Esophagus (tissue), 2 donors: ENCODE results near the gene P2RY8. TPM values are rescaled to one million over a fixed set of nuclear protein-coding genes. Genes with fewer than 3 reads are reported as not detected.
"Not testable (repeated sequence)": the region's sequence is repeated elsewhere in the genome, so short reads cannot be mapped to it uniquely, and the experiment has no call there.

ENCODE experiments used
- H3K27ac ChIP-seq, 2 donors: one replicate each; pipeline ENCODE4 v1.5.1; 2013; ENCODE audit warnings: low read depth in 2 of 2, mild to moderate bottlenecking in 2 of 2, inconsistent platforms in 1 of 2, low read length in 1 of 2, moderate library complexity in 1 of 2
- H3K27me3 ChIP-seq, 2 donors: one replicate each; pipeline ENCODE4 v1.6.1; 2013; ENCODE audit warnings: low read length in 2 of 2, control low read depth in 1 of 2, mild to moderate bottlenecking in 1 of 2; ENCODE audit not compliant: insufficient read depth in 2 of 2, control insufficient read depth in 1 of 2
- H3K36me3 ChIP-seq, 2 donors: one replicate each; pipeline ENCODE4 v1.6.1; 2013; ENCODE audit warnings: low read length in 1 of 2; ENCODE audit not compliant: control insufficient read depth in 2 of 2, insufficient read depth in 2 of 2
- H3K4me1 ChIP-seq, 2 donors: one replicate each; pipeline ENCODE4 v1.6.1; 2013; ENCODE audit warnings: low read length in 1 of 2; ENCODE audit not compliant: control insufficient read depth in 2 of 2, insufficient read depth in 2 of 2
- H3K4me3 ChIP-seq, 2 donors: one replicate each; pipeline ENCODE4 v1.5.1; 2013; ENCODE audit warnings: low read length in 2 of 2, mild to moderate bottlenecking in 2 of 2, low read depth in 1 of 2, moderate library complexity in 1 of 2
- H3K9me3 ChIP-seq, 2 donors: one replicate each; pipeline ENCODE4 v1.6.1; 2013; ENCODE audit warnings: mild to moderate bottlenecking in 2 of 2, low read depth in 1 of 2, low read length in 1 of 2, moderate library complexity in 1 of 2; ENCODE audit not compliant: control insufficient read depth in 2 of 2, insufficient read depth in 1 of 2
- WGBS, 2 donors: extraction: QIAGEN DNeasy Blood & Tissue Kit; methylation state at CpG; one replicate each; pipeline ENCODE4 v1.1.7; 2013; 5-methylcytosine and 5-hydroxymethylcytosine counted together
- polyA plus RNA-seq, 2 donors: library from polyadenylated mRNA; stranded (reverse); fragments of 200-250 nt; gene quantifications; one replicate each; pipeline ENCODE4 v1.2.3, GENCODE V29; 2013
- donor health status: healthy with polysubstance abuse.
- donor health status: Bipolar disorder and iron deficiency.

P2RY8 gene
- polyA plus RNA-seq, 2 donors = 0.24 TPM

- no peak overlapping the region for H3K4me3 ChIP-seq
- WGBS, 2 donors = 82 to 83% methylated on average over 2 of the region's 2 CpGs
- peaks cover 0 to 4% of the 10 kb centered on the region in 2 donors for H3K9me3 ChIP-seq
- H3K27ac ChIP-seq = no peak overlapping the region
- no peaks in the 10 kb centered on the region for H3K27me3 ChIP-seq
- H3K4me1 ChIP-seq = no peaks in the 10 kb centered on the region
- no peaks in the 10 kb centered on the region for H3K36me3 ChIP-seq
Observed at GRCh38 chrX:1545776-1546408, 8.9 kb upstream of the P2RY8 start.

DNA sequence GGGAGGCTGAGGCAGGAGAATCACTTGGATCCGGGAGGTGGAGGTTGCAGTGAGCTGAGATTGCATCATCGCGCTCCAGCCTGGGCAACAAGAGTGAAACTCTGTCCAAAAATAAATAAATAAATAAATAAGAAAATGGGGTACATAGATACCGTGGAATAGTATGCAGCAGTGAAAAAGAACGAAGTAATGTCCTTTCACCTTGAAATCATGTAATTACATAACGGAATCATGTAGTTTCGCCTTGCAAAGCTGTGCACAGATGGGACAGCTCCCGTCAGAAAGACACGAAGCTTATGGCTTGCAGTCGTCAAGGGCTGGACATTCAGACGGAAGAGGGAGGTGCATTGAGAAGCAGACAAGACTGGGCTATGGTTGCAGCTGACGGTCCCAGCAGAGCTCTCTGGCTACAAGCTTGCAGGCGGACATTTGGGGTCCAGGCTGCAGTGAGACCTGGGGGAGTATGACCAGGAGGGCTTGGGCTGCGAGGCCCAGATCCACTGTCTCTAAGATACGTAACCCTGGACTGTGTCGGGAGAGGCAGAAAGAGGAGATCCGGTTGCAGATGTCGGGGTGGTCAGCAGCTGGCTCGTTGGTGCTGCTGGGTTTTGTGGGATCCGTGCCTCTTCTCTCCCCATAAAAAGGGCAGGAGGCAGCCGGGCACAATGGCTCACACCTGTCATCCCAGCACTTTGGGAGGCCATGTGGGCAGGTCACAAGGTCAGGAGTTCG lies 6.2 kb upstream of the P2RY8 start:
- Histone ChIP-seq H3K27me3 (no peaks in the 10 kb centered on the region), H3K4me1 (no peaks in the 10 kb centered on the region), H3K27ac (no peak overlapping the region), H3K36me3 (no peaks in the 10 kb centered on the region), H3K9me3 (no peaks in the 10 kb centered on the region), H3K4me3 (no peak overlapping the region)
- 93% methylated on average over 22 of the region's 22 CpGs for WGBS, 2 donors

DNA sequence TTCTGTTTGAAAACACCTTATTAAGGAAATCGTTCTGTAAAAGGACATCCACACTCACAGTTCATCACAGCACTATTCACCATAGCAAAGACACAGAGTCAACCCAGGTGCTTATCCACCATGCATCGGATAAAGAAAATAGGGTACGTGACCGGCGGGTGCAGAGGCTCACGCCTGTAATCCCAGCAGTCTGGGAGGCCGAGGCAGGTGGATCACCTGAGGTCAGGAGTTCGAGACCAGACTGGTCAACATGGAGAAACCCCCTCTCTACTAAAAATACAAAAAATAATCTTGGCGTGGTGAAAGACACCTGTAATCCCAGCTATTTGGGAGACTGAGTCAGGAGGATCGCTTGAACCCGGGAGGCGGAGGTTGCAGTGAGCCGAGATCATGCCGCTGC lies 2.2 kb upstream of the P2RY8 start:
- H3K36me3 ChIP-seq, H3K9me3 ChIP-seq, H3K27me3 ChIP-seq, H3K27ac ChIP-seq, H3K4me1 ChIP-seq, H3K4me3 ChIP-seq: not testable (repeated sequence)
- 89 to 96% methylated on average over 14 of the region's 14 CpGs for WGBS, 2 donors

GRCh38 chrX:1537716-1538090 lies 718 bp upstream of the P2RY8 start:
- H3K27ac ChIP-seq, H3K36me3 ChIP-seq: not testable (repeated sequence)
- 72 to 74% methylated on average over 7 of the region's 7 CpGs for WGBS, 2 donors

DNA sequence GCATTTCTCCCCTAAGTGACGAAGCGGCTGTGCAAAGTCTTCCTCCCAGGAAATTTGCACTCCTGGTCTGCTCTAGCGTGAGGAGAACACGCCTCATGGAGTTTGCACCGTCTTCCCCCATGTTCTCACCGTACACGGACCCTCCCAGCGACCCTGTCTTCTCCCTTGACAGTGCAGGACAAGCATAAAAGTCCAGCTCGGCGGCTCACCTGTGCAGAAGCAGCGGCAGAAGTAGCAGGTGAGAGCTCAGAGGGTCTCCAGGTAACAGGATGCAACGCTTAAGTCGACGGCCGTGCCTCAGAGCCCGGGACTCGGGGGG lies 314 bp downstream of the P2RY8 start:
- Histone ChIP-seq H3K4me1 (peaks cover 0 to 7% of the 10 kb centered on the region in 2 donors), H3K27me3 (no peaks in the 10 kb centered on the region), H3K9me3 (no peaks in the 10 kb centered on the region), H3K36me3 (no peaks in the 10 kb centered on the region), H3K27ac (peak overlapping the region in 1 of 2 donors; percentile 52), H3K4me3 (peak overlapping the region in 1 of 2 donors; percentile 33)
- WGBS, 2 donors = 65 to 74% methylated on average over 17 of the region's 17 CpGs

More at GRCh38 chrX:1537716-1538090, 718 bp upstream of the P2RY8 start:
- H3K4me1 ChIP-seq, H3K4me3 ChIP-seq, H3K27me3 ChIP-seq, H3K9me3 ChIP-seq: not testable (repeated sequence)

DNA sequence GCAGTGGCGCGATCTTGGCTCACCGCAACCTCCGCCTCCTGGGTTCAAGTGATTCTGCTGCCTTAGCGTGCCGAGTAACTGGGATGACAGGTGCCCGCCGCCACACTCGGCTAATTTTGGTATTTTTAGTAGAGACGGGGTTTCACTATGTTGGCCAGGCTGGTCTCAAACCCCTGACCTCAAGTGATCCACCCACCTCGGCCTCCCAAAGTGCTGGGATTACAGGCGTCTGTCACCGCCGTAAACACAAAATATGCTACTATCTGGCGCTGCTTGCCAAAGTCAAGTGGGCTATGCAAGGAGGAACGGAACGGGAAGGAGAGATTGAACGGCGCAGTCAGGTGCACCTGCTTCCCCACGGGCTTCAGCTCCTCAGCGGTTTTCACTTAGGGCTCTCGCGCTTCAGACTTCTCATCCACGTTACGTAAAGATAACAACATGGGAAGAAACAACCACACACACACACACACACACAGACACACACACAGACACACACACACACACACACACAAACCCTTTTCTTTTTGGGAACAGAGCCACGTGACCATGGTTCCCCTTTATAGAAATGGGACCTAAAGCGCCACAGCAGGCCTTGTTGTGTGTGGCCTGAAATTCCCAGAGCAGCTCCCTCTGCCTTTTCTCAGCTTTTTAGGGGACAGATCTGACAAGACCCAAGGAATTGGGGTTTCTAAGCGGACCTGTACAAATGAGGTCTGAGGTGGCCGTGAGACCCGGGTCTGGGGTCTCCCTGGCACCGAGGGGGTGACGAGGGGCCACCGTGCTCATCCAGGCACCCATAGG lies 1.5 kb downstream of the P2RY8 start:
- no peaks in the 10 kb centered on the region for H3K36me3 ChIP-seq
- H3K9me3 ChIP-seq = no peaks in the 10 kb centered on the region
- peak overlapping the region in 1 of 2 donors; percentile 45 for H3K27ac ChIP-seq
- 69 to 72% methylated on average over 33 of the region's 33 CpGs for WGBS, 2 donors
- peak overlapping the region in 1 of 2 donors; percentile 25 for H3K4me3 ChIP-seq
- peaks cover 0 to 7% of the 10 kb centered on the region in 2 donors for H3K4me1 ChIP-seq
- H3K27me3 ChIP-seq = no peaks in the 10 kb centered on the region

DNA sequence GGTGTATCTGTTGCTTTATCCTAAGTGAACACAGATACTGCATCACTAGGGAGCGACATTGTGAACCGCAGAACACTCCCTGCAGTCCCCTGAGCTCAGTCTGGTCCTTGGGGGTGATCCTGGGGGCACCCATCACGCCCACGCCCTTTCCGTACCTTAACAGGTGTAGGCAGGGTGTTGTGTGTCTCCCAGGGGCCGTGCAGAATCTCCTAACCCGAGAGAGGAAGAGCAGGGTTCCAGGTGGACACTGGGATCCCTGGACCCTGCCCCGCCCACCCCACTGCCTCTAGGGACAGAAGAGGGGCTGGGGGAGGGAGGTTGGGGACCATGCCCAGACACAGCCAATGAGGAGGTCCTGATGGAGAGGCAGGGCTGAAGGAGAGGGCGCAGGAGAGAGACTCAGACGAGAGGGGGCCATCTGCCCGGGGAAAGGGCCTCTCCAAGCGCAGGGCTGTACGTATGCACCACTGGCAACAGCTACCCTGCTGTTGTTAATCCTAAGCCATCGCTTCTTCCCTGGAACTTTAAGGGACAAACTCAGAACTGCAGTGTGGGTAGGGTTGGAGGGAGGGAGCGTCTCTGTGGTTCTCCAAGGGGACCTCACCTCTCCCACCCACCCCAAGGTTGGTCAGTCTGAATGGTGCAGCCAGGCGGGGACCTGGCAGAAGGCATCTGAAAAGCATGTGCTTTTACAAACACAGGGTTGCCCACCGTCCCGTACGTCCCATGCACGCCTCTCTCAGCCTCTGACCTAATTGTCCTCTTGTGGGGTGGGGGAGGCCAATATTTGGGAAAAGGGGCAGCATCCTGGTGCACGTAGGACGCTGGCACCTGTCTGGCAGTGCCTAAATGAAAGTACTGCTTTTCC lies 2.5 kb downstream of the P2RY8 start:
- Histone ChIP-seq H3K36me3 (no peaks in the 10 kb centered on the region), H3K4me3 (peak overlapping the region in 1 of 2 donors; percentile 25), H3K9me3 (no peaks in the 10 kb centered on the region), H3K27me3 (no peaks in the 10 kb centered on the region), H3K4me1 (peaks cover 0 to 7% of the 10 kb centered on the region in 2 donors), H3K27ac (no peak overlapping the region)
- WGBS, 2 donors = 53 to 58% methylated on average over 22 of the region's 22 CpGs

- H3K36me3 ChIP-seq = no peaks in the 10 kb centered on the region
- H3K27ac ChIP-seq = no peak overlapping the region
- no peaks in the 10 kb centered on the region for H3K9me3 ChIP-seq
- no peaks in the 10 kb centered on the region for H3K27me3 ChIP-seq
- no peak overlapping the region for H3K4me3 ChIP-seq
- 38 to 46% methylated on average over 4 of the region's 4 CpGs for WGBS, 2 donors
- H3K4me1 ChIP-seq = peaks cover 0 to 7% of the 10 kb centered on the region in 2 donors
Observed at GRCh38 chrX:1533058-1533457, 3.9 kb downstream of the P2RY8 start.
